ENCODE data around the gene STRIP1.

STRIP1 gene

DNA sequence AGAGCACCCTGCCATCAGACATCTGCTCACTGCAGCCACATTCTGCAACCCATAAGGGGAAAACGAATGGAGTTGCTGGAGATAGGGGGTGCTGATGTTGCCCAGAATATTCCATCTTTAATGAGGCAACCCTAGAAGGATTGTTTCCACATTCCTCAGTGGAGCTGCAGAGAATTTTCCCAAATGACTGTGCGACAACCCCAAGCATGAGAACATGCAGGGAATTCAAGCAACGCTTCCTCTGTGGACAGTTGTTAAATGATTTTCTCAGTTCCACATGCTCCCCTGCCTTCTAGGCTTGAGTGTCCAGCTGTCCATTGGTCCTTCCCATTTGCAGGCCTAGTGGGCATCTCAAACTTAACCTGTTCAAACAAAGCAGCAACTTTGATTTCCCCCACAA lies 57.4 kb downstream of the STRIP1 start:
- DNase-seq (ENCODE audit: low read depth in 4 of 4, low spot score in 1 of 4) = no peak

- DNase-seq (ENCODE audit: low read depth in 4 of 4, low spot score in 1 of 4) = no peak
Observed at GRCh38 chr1:110092991-110093390, 58.6 kb downstream of the STRIP1 start.

- DNase-seq (ENCODE audit: low read depth in 4 of 4, low spot score in 1 of 4) = no peak
Observed at GRCh38 chr1:110094931-110095654, 60.7 kb downstream of the STRIP1 start.

GRCh38 chr1:110097507-110098221 lies 63.2 kb downstream of the STRIP1 start:
- DNase-seq (ENCODE audit: low read depth in 4 of 4, low spot score in 1 of 4) = no peak

DNA sequence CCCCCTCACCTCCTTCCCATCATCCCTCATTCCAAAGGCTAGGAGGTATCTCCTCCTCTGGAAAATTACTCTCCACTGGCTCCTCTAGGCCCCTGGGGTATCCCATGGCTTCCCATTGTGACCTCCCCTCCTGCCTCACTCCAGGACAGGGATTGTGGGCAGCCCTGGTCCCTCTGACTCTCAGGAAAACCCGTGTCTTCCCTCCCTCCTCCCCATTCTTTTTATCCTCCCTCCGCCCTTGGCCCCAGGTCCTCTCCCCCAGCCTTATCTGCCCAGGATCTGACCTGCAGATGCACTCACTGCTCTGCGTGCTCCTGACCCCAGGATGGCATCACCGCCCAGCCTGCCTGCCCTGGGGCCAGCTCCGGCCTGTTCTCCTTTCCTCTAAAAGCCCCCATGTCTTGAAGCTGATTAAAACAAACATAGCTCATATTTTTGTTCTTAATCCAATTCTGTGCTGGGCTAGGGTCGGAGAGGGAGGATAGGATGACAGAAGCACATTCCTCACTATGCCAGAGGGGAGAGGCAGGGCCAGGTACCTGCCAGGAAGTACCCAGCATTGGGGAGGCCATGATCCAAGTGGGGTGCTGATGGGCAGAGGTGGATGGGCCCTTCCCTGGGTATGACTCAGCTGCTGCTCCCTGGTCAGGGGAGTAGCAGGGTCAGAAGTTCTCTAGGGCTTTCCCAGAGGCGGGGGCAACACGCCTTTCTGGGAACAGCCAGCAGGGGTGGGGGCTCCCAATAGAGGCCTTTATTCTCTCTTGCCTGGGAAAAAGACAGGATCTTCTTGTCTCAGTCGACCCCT lies 64.0 kb downstream of the STRIP1 start:
- DNase-seq (ENCODE audit: low read depth in 4 of 4, low spot score in 1 of 4) = no peak

DNA sequence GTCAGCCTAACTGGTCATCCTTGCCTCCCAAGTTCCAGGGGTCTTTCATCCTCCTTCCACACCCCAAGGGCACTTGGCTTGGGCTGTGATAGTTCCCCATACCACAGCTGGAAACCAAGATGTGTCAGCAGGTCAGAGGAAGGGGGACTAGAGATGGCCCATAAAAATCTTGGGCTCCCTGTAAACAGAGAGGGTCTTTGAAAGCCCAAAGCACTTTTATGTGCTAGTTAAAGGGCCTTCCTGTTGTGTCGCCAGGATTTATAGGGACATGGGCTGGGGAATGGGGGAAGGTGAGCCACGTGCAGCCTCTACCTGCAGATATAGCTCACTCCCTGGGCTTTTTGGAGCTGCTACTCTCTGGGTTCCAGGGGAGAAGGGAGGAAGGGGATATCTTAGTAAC lies 65.9 kb downstream of the STRIP1 start:
- DNase-seq (ENCODE audit: low read depth in 4 of 4, low spot score in 1 of 4) = no peak

- DNase-seq (ENCODE audit: low read depth in 4 of 4, low spot score in 1 of 4) = no peak
Observed at GRCh38 chr1:110102081-110102480, 67.7 kb downstream of the STRIP1 start.
